ENCODE data around the gene FTCD. TPM values are rescaled to one million over a fixed set of nuclear protein-coding genes. Genes with fewer than 3 reads are reported as not detected.
"Not testable (repeated sequence)": the region's sequence is repeated elsewhere in the genome, so short reads cannot be mapped to it uniquely, and the experiment has no call there.

The FTCD gene
- total and polyA plus RNA-seq, 2 of the 4 experiments (the other 2 are of a cell fraction), result 0.55 TPM; not detected in 1

- in situ Hi-C loops (cut with MboI; ENCODE audit: low sequenced_read_pairs); H2AK5ac ChIP-seq (ENCODE audit: low read depth, low read length); H2BK15ac ChIP-seq (ENCODE audit: low read depth, low read length); H4K8ac ChIP-seq (ENCODE audit: low read depth in 2 of 2, low read length in 2 of 2); POLR2A ChIA-PET (ENCODE audit: unreplicated experiment); H3K23ac ChIP-seq (ENCODE audit: low read depth, low read length); H3K27ac ChIP-seq (ENCODE audit: insufficient read depth, low read length); H4K20me1 ChIP-seq (ENCODE audit: insufficient read depth, low read length); H4K5ac ChIP-seq (ENCODE audit: low read depth, low read length); H3K56ac ChIP-seq (ENCODE audit: extremely low read depth, insufficient read depth, low read length); H3K4me1 ChIP-seq (ENCODE audit: control insufficient read depth, insufficient read depth, low read length); H3K79me1 ChIP-seq (ENCODE audit: low read depth in 1 of 2, low read length in 2 of 2); H3K18ac ChIP-seq (ENCODE audit: low read depth, low read length); H2BK120ac ChIP-seq (ENCODE audit: low read depth, low read length); H2BK20ac ChIP-seq (ENCODE audit: low read depth, low read length); H3K27me3 ChIP-seq (ENCODE audit: control insufficient read depth, insufficient read depth, low read length); H3K9me1 ChIP-seq (ENCODE audit: insufficient read depth, low read length); H3K4me2 ChIP-seq (ENCODE audit: low read depth, low read length); H3K4ac ChIP-seq (ENCODE audit: low read depth, low read length); H2AFZ ChIP-seq (replicated peaks; ENCODE audit: low read length, poor library complexity); H3K14ac ChIP-seq (replicated peaks; ENCODE audit: low read depth, low read length); H3K9me3 ChIP-seq (ENCODE audit: control insufficient read depth, insufficient read depth, low read length); DNase-seq; H3K9ac ChIP-seq (ENCODE audit: low read depth, low read length); H3K4me3 ChIP-seq (ENCODE audit: insufficient read depth, low read depth, low read length); ATAC-seq (ENCODE audit: low read depth); dilution Hi-C loops (cut with HindIII; ENCODE audit: low sequenced_read_pairs, unreplicated experiment); H2AK9ac ChIP-seq (replicated peaks; ENCODE audit: low read depth, low read length, poor library complexity); H4K91ac ChIP-seq (ENCODE audit: insufficient read depth, low read depth, low read length); BruUV-seq (replicated peaks); H2BK5ac ChIP-seq (ENCODE audit: low read depth, low read length, poor library complexity, severe bottlenecking); intact Hi-C loops (cut with micrococcal nuclease): not testable (repeated sequence)
- H3K36me3 ChIP-seq (ENCODE audit: control insufficient read depth, insufficient read depth, low read length), result peaks cover 32% of the 10 kb centered on the region
- no CpG with 5 or more reads among the region's 8 CpGs for WGBS, 2 experiments (ENCODE audit: extremely low coverage in 2 of 2, insufficient read length in 1 of 2)
- CTCF ChIA-PET, result interaction anchor here (0.6 kb wide), 1 partner anchor 70 kb away, joined by 5 read pairs; no protein-coding TSS in a partner anchor
Observed at GRCh38 chr21:46200877-46201803, 45.8 kb upstream of the FTCD start.
